Stimulated activated effector memory CD8-positive, alpha-beta T cell treated with anti-CD3 and anti-CD28 coated beads, Interleukin-12 subunit alpha, Interleukin-12 subunit beta, amount 100 ng/mL, for 72 hours (primary cell): Measurements from ENCODE around the gene PDZD4.

Experiments used
- ATAC-seq: fragments of 150-1000 bp; cut with Tn5 transposase; 2 replicates; pipeline ENCODE4 v1.10.0; 2021
- DNase-seq, 2 donors: peaks; one replicate each; pipeline ENCODE4 v3.0.0; 2021 to 2022; ENCODE audit warnings: low spot score in 2 of 2
- H3K27ac Mint-ChIP-seq: one replicate; pipeline ENCODE4 v1.8.0; 2022; ENCODE audit warnings: mild to moderate bottlenecking, mixed read lengths
- H3K36me3 Mint-ChIP-seq: one replicate; pipeline ENCODE4 v1.8.0; 2022; ENCODE audit warnings: mild to moderate bottlenecking, mixed read lengths
- H3K4me1 Mint-ChIP-seq: one replicate; pipeline ENCODE4 v1.8.0; 2022; ENCODE audit warnings: mixed read lengths
- H3K4me3 Mint-ChIP-seq: one replicate; pipeline ENCODE4 v1.8.0; 2022; ENCODE audit warnings: mild to moderate bottlenecking, mixed read lengths
- H3K9me3 Mint-ChIP-seq: one replicate; pipeline ENCODE4 v1.8.0; 2022; ENCODE audit warnings: mixed read lengths

The PDZD4 gene

DNA sequence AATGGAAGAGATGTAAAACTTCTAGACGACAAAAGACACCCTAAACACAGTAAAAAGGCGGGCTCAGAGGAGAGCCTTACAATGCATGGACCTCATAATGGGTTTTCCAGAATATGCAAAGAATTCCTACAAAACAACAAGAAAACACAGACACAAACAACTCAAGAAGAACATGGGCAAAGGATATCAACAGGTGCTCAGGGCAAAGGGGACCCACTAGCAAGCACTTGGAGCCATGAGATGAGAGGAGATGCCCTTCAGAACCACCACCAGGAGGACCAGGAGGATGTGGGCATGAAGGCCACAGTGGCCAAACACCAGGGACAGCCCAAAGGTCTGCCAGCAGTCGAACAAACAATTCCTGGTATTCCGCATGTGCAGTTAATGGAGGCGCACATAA is 17.2 kb downstream of the PDZD4 start:
- ATAC-seq (no peak), DNase-seq (no peak)
- Mint-ChIP-seq H3K36me3 (no peaks in the 10 kb centered on the region), H3K4me3 (no peak overlapping the region), H3K4me1 (peaks cover 31% of the 10 kb centered on the region), H3K27ac (no peak overlapping the region), H3K9me3 (no peaks in the 10 kb centered on the region)

GRCh38 chrX:153812220-153812619 is 18.1 kb downstream of the PDZD4 start:
- Mint-ChIP-seq H3K4me1 (peaks cover 25% of the 10 kb centered on the region), H3K9me3 (no peaks in the 10 kb centered on the region), H3K27ac (no peak overlapping the region), H3K36me3 (no peaks in the 10 kb centered on the region), H3K4me3 (no peak overlapping the region)
- ATAC-seq: no peak
- no peak for DNase-seq

DNA sequence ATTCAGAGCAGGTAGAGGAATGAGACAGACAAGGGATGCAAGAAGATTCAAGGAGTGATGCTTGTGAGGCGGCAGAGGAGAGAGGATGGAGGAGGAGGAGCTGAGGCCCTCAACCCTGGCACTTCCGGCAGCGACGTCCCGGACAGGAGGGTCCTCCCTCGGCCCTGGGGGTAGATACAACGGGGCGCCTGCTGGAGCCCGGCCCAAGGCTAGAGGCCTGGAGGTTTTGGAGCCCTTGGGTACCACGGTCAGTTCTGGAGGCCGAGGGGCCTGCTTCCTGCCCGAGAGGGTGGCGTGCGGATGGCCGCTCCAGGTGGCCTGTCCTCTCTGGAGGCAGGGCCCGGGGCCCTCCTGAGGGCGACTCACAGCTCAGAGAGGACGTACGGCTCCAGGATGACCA is 22.4 kb downstream of the PDZD4 start:
- H3K36me3 Mint-ChIP-seq: no peaks in the 10 kb centered on the region
- ATAC-seq (no peak), DNase-seq (no peak)
- H3K4me3 Mint-ChIP-seq: no peak overlapping the region
- peaks cover 2% of the 10 kb centered on the region for H3K4me1 Mint-ChIP-seq
- no peaks in the 10 kb centered on the region for H3K9me3 Mint-ChIP-seq
- H3K27ac Mint-ChIP-seq: no peak overlapping the region

DNA sequence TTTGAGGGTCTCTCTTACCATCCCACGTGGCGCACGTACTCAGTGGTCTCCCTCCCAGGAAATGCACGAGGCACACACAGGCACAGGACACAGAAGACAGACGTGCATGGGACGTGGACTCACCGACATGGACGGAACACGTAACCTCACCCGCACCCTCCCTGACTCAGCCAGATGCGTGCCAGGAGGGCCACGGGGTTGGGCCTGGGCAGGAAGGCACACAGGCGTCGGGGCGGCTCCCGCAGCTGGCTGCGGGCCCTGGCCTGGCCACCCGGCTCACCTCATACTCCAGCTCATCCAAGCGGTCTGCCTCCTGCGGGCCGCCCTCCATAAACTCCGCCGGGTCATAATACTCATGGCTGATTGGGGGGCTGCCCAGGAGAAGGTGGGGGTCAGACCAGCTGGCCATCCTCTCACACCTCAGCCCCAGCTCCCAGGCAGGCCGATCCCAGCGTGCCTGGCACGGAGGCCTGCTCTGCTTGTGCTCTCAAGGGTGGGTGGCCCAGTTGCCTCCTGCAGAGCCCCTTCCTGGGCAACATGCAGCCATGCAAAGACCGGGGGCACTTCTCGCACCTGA is 23.3 kb downstream of the PDZD4 start:
- no peaks in the 10 kb centered on the region for H3K4me1 Mint-ChIP-seq
- H3K9me3 Mint-ChIP-seq: no peaks in the 10 kb centered on the region
- DNase-seq: no peak
- H3K4me3 Mint-ChIP-seq: no peak overlapping the region
- H3K36me3 Mint-ChIP-seq: no peaks in the 10 kb centered on the region
- H3K27ac Mint-ChIP-seq: no peak overlapping the region
- no peak for ATAC-seq

- H3K4me3 Mint-ChIP-seq: no peak overlapping the region
- no peak for DNase-seq
- H3K27ac Mint-ChIP-seq: no peak overlapping the region
- no peaks in the 10 kb centered on the region for H3K9me3 Mint-ChIP-seq
- H3K4me1 Mint-ChIP-seq: no peaks in the 10 kb centered on the region
- ATAC-seq: no peak
- no peaks in the 10 kb centered on the region for H3K36me3 Mint-ChIP-seq
Measured at GRCh38 chrX:153805436-153805835, 24.9 kb downstream of the PDZD4 start.

DNA sequence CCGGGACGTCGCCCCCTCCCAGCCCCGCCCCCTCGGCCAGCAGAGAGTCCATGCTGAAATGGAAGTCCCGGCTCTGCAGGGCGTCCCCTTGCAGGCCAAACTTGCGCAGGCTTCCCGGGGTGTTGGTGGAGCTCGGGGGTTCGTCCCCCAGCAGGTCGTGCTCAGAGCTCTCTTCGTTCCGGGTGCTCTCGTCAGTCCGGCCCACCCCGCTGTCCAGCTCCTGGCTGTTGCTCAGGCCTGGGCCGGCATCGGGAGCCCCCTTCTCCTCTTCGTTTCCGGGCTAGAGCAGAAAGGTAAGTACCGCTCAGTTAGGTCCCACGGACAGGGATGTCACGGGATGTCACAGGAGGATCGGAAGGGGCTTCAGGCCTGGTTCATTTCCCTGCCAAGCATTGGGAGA is 25.7 kb downstream of the PDZD4 start:
- H3K9me3 Mint-ChIP-seq: no peaks in the 10 kb centered on the region
- DNase-seq: no peak
- peaks cover under 1% of the 10 kb centered on the region for H3K36me3 Mint-ChIP-seq
- ATAC-seq: no peak
- no peaks in the 10 kb centered on the region for H3K4me1 Mint-ChIP-seq
- no peak overlapping the region for H3K4me3 Mint-ChIP-seq
- no peak overlapping the region for H3K27ac Mint-ChIP-seq

DNA sequence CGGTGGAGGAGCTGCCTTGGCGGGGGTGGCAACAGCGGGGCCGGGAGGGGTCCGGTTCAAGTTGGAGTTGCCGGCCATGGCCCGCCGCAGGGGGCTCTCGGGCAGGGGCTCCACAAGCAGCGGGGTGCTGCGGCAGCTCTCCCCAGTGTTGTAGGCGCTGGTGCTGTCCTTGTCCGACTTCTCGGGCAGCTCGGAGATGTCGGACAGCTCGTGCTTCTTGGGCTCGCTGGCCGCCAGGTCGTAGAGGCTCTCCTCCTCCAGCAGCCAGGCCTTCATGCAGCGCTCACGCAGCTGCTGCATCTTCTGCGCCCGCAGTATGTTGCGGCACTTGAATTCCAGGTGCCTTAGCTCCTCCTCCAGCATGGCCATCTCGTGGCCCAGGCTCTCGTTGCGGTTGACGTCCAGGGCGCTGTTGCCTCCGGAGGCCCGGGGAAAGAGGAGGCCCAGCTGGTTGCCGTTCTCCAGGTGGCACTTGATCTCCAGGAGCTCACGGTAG is 26.2 kb downstream of the PDZD4 start:
- H3K9me3 Mint-ChIP-seq: no peaks in the 10 kb centered on the region

DNA sequence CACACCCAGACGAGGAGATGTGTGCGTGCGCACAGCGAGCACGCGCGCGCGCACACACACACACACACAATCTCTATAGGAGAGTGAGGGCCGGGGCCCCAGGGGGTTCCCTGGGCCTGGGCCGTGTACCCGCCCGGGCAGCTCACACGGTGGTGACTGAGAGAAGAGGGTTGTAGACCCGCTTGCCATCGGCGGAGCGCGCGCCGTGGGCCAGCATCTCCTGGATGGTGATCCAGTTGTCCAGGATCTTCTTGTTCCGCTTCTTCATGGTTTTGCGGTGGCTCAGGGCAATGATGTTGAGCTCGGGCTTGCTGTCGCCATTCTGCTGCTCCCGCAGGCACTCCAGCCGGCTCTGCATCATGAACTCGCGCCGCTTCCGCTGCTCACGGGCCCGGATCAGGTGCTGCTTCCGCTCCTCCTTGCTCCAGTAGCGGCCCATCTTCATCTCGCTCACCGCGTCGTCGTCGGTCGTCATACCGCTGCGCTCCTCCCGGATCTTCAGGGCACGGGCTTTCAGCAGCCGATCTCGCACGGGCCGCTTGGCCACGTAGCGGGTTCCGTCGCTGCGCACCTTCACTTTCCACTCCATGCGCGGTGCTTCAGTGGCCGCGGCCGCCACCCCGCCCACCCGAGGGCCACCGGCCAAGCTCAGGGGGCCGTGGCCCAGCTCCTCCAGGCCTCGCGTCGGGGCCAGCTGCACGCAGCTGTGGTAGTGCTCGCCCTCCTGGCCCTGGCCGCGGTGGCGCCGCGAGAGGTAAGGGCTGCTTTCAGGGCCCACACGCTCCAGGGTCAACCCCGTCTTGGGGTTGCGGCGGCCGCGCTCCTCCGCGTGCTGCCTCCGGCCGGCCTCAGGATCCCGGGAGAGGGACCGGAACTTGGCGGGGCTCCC is 26.9 kb downstream of the PDZD4 start:
- no peak for DNase-seq
- Mint-ChIP-seq H3K4me1 (no peaks in the 10 kb centered on the region), H3K27ac (no peak overlapping the region), H3K4me3 (no peak overlapping the region), H3K36me3 (peaks cover 12% of the 10 kb centered on the region), H3K9me3 (no peaks in the 10 kb centered on the region)
- ATAC-seq: no peak

More for the DNA sequence above, 26.2 kb downstream of the PDZD4 start:
- Mint-ChIP-seq H3K27ac (no peak overlapping the region), H3K4me1 (no peaks in the 10 kb centered on the region), H3K4me3 (no peak overlapping the region), H3K36me3 (peaks cover 5% of the 10 kb centered on the region)
- no peak for DNase-seq
- no peak for ATAC-seq

DNA sequence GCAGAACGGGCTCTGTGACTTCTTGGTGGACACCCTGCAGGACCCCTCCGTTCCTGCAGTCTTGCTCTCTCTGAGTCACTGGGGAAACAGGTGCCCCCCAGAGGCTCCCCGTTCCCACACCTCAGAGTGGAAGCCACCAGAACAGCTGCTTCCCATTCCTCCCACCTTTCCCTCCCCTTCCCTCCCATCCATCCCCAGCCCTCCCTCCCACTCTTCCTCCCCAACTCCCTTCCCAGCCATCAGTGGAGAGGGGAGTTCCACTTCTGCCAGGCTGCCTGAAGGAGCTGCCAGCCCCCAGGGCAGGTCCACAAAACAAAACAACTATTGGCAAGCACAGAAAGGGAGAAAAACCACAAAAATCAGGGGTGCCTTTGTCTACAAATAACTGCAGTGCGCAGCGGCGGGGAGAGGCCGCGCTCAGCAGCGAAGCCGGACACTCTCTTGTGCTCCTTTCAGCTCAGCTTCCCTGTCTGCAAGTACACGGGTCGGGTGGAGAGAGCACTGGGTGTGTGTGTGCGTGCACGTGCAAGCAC is 27.8 kb downstream of the PDZD4 start:
- no peaks in the 10 kb centered on the region for H3K4me1 Mint-ChIP-seq
- H3K36me3 Mint-ChIP-seq: peaks cover 21% of the 10 kb centered on the region
- no peak overlapping the region for H3K4me3 Mint-ChIP-seq
- H3K27ac Mint-ChIP-seq: no peak overlapping the region
- DNase-seq: no peak
- no peak for ATAC-seq
- H3K9me3 Mint-ChIP-seq: no peaks in the 10 kb centered on the region

DNA sequence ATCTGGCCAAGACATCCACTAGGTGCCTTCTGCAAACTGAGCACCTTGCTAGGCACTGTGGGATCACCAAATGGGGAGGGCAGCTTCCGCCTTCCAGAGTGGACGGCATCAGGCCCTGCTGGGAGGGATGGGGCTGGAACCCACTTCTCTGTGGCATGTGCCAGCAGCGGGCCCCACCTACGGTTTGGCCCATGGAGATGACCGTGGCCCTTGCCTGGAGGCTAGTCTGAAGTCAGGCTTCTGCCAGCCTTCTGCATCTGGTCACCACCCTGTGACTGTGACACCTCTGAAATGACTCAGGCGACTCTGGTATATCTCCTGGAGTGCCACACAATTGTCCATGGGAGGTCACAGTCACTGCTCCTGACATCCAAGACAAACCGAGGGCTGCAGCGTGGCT is 28.7 kb downstream of the PDZD4 start:
- Mint-ChIP-seq H3K4me3 (no peak overlapping the region), H3K36me3 (peaks cover 25% of the 10 kb centered on the region)
- DNase-seq: no peak

DNA sequence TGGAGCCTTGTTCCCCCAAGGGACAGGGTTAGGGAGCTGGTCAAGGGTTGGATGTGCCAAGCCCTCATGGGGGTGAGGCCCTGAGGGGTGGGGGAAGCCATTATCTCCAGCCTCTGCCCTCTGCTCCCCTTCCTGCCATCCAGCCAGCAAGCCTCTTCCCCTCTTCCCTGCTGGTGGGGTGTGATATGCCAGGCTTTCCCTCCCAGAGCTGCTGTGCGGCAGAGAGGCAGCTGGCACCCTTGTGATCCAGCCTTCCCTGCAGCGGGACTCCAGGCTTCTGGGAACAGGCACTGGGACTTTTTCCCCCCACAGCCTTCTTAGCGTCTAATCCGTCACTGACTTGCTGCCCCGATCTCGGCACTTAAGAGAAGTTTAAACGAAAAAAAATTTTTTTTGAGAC is 29.6 kb downstream of the PDZD4 start:
- H3K4me3 Mint-ChIP-seq: no peak overlapping the region
- no peak for ATAC-seq
- no peak for DNase-seq
- H3K27ac Mint-ChIP-seq: no peak overlapping the region
- H3K9me3 Mint-ChIP-seq: no peaks in the 10 kb centered on the region
- H3K4me1 Mint-ChIP-seq: peaks cover 9% of the 10 kb centered on the region
- peaks cover 34% of the 10 kb centered on the region for H3K36me3 Mint-ChIP-seq

More for the DNA sequence above, 28.7 kb downstream of the PDZD4 start:
- Mint-ChIP-seq H3K9me3 (no peaks in the 10 kb centered on the region), H3K4me1 (no peaks in the 10 kb centered on the region), H3K27ac (no peak overlapping the region)
- peak; percentile 31 for ATAC-seq

DNA sequence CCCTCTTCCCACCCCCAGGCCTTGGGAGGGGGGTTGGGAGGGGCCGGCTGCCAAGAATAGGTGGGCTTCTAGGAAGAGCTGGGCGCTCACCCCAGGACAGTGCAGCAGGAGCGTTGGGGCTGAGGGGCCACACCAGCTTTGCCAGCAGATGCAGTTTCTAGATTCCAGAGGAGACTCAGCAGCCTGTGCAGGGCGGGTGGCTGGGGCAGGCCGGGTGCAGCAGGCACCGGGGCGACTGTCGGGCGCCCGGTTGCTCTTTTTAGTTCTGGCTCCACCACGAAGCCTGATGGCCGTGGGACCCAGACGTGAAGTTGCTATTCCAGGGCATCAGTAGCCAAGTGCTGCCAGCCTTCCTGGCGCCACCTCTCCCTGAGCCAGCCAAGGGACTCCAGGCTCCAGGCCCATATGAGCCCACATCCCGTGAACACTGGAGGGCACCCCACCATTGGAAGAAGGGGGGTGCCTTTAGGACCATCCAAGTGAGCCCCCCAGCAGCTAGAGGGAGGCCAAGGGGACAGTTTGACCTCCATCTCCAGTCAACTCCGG is 30.1 kb downstream of the PDZD4 start:
- DNase-seq (no peak), ATAC-seq (no peak)
- H3K27ac Mint-ChIP-seq: no peak overlapping the region
- no peaks in the 10 kb centered on the region for H3K9me3 Mint-ChIP-seq
- no peak overlapping the region for H3K4me3 Mint-ChIP-seq
- H3K36me3 Mint-ChIP-seq: peaks cover 34% of the 10 kb centered on the region
- H3K4me1 Mint-ChIP-seq: peaks cover 9% of the 10 kb centered on the region

DNA sequence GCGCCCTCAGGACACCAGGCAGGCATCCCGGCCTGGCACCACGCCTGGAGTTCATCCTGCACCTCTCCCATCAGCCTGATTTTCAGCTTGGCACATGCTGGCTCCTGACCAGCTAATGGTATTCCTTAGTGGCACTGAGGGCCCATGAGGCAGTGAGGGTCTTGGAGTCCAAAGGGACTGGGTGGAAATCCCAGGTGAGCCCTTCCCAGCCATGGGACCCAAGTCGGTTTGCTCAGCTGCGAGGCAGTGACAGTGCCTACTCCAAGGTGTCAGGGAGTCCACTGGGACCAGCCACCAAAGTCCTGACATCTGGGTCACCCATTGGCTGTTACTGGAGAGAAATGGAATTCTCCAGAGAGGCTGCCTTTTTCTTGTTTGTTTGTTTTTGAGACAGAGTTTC is 31.0 kb downstream of the PDZD4 start:
- Mint-ChIP-seq H3K4me1 (peaks cover 9% of the 10 kb centered on the region), H3K27ac (no peak overlapping the region), H3K36me3 (peaks cover 35% of the 10 kb centered on the region), H3K4me3 (no peak overlapping the region), H3K9me3 (no peaks in the 10 kb centered on the region)
- ATAC-seq (no peak), DNase-seq (no peak)

DNA sequence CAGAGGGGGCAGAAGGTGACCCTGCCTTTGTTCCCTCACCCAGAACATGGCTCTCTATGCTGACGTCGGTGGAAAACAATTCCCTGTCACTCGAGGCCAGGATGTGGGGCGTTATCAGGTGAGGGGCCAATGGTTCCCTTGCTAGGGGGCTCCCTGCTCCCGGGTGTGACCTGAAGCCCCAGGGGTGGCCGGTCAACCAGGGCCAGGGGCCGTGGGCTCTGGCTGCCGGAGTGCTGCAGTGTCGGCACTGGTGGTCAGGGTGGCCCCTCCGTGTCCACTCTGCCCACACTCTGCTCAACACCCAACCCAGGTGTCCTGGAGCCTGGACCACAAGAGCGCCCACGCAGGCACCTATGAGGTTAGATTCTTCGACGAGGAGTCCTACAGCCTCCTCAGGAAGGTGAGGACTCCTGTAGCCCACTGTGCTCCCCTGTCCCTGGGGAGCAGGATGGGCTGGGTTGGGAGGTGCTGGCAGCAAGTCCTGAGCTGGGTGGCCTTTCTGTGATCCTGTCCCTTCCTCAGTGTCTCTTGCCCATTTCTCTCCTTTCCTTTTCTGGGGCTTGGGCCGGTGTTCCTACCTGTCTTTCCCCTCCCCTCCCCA is 32.8 kb downstream of the PDZD4 start:
- Mint-ChIP-seq H3K36me3 (peaks cover 40% of the 10 kb centered on the region), H3K9me3 (no peaks in the 10 kb centered on the region), H3K4me3 (no peak overlapping the region), H3K27ac (no peak overlapping the region), H3K4me1 (peaks cover 18% of the 10 kb centered on the region)
- DNase-seq (no peak), ATAC-seq (no peak)
